GM08714 (cell line): ENCODE data around the gene STX8.

Experiments
- H3K4me3 ChIP-seq: fragments of 200-500 bp; sonication (Bioruptor generic); 2 replicates; pipeline ENCODE4 v1.5.1; 2014; ENCODE audit warnings: mild to moderate bottlenecking, low read length, inconsistent platforms
- ZNF274 ChIP-seq: IDR thresholded peaks from 2 replicates; pipeline ENCODE4 v1.6.1; 2012; ENCODE audit warnings: mild to moderate bottlenecking, low read depth, low read length

Gene STX8

GRCh38 chr17:9285602-9286427 is 289.8 kb downstream of the STX8 start:
- no peak overlapping the region for H3K4me3 ChIP-seq
- TF ChIP-seq ZNF274, result no peak

- H3K4me3 ChIP-seq, result no peak overlapping the region
- no peak for TF ChIP-seq ZNF274
These were observed 290.7 kb downstream of the STX8 start for GRCh38 chr17:9284884-9285283.

- no peak for TF ChIP-seq ZNF274
- no peak overlapping the region for H3K4me3 ChIP-seq
These were observed 291.7 kb downstream of the STX8 start for GRCh38 chr17:9283909-9284308.

- TF ChIP-seq ZNF274, result no peak
- H3K4me3 ChIP-seq, result no peak overlapping the region
These were observed 295.7 kb downstream of the STX8 start for GRCh38 chr17:9279893-9280292.

- H3K4me3 ChIP-seq, result no peak overlapping the region
- no peak for TF ChIP-seq ZNF274
These were observed 300.6 kb downstream of the STX8 start for GRCh38 chr17:9274973-9275372.

- H3K4me3 ChIP-seq, result no peak overlapping the region
- TF ChIP-seq ZNF274, result no peak
These were observed 301.9 kb downstream of the STX8 start for GRCh38 chr17:9273428-9274391.

- no peak overlapping the region for H3K4me3 ChIP-seq
- no peak for TF ChIP-seq ZNF274
These were observed 303.0 kb downstream of the STX8 start for GRCh38 chr17:9272501-9273200.

GRCh38 chr17:9271989-9272388 is 303.6 kb downstream of the STX8 start:
- H3K4me3 ChIP-seq, result no peak overlapping the region
- no peak for TF ChIP-seq ZNF274

- no peak overlapping the region for H3K4me3 ChIP-seq
- no peak for TF ChIP-seq ZNF274
These were observed 304.7 kb downstream of the STX8 start for GRCh38 chr17:9270921-9271320.

GRCh38 chr17:9269350-9270035 is 306.1 kb downstream of the STX8 start:
- TF ChIP-seq ZNF274, result no peak
- no peak overlapping the region for H3K4me3 ChIP-seq

- no peak for TF ChIP-seq ZNF274
- no peak overlapping the region for H3K4me3 ChIP-seq
These were observed 307.1 kb downstream of the STX8 start for GRCh38 chr17:9268546-9268945.

GRCh38 chr17:9266697-9267117 is 308.9 kb downstream of the STX8 start:
- no peak for TF ChIP-seq ZNF274
- no peak overlapping the region for H3K4me3 ChIP-seq

- no peak overlapping the region for H3K4me3 ChIP-seq
- TF ChIP-seq ZNF274, result no peak
These were observed 309.5 kb downstream of the STX8 start for GRCh38 chr17:9266031-9266680.
